NCI-H460 (cell line): ENCODE data around the gene ELL2. TPM values are rescaled to one million over a fixed set of nuclear protein-coding genes. Genes with fewer than 3 reads are reported as not detected.
"Not testable (repeated sequence)": the region's sequence is repeated elsewhere in the genome, so short reads cannot be mapped to it uniquely, and the experiment has no call there.

ENCODE experiments used
- DNase-seq: peaks from one replicate; pipeline ENCODE4 v3.0.0-alpha.2; 2016; ENCODE audit warnings: low read depth; ENCODE audit errors: extremely low read depth
- total RNA-seq: library from RNA; depleted of rRNA; stranded (reverse); fragments of >200 nt; shearing (Covaris generic); gene quantifications from 2 replicates; pipeline ENCODE4 v1.2.3, GENCODE V29; 2014

The ELL2 gene
- total RNA-seq, 1 experiment from 2014 or later, result 92.3 TPM

DNA sequence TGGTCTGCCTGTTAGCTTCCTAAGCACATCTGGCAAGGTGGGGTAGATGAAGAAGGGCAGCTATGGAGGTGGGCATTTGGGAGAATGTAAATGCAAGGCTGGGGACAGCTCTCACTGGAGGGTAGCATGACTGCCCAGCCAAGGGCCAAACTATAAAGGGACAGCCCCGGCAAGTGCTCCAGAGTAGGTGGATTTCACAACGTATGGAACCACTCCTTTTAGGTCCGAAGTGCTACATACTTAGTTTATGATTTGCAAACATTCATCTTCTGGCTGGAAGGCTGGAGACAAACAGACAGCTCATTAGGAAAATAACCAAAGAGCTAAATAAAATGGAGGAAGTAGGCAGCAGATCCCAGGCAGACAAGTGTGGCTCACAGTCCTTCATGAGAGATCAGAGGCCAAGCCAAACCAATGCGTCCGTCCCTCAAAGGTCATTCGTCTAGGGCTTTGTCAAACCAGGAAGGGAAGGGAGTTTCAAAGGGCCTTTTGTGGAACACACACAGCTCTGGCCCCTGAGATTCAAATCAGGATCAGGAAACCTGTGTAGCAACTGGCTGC, 96.6 kb downstream of the ELL2 start:
- peak; percentile 92 for DNase-seq

DNA sequence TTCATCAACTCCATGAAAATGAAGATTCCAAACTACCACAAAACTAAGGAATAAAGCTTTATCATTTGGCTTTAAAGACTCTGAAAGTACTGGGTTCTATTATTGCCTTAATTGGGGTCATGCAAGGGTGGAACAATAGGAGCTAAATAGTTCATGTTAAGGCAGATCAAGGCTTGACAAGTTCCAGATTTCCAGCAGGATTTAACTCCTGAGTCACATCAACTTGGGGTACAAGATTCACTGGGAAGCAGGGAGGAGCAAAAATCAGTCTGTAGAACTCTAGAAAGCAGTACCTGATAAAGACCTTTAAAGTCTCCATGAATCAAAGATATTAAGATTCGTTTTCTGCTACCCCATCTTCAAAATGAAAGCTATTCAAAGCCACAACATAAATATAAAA, 97.2 kb downstream of the ELL2 start:
- no peak for DNase-seq

DNA sequence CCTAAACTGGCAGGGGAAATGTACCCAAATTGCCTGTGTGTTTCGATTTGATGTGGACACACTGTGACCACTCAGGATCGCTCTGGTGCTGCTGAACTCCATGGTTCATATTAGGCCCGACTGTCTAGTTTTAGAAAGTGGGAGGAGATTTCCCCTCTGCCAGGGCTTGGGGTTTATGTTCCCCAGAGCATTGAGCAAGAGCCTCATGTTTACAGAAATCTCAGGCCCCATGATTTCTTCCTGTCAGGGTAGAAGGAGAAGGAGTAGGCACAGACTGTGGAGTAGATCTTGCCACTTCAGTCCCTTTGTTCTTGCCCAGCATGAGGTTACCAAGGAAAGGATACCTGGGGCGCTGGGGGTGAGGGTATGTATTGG, 98.3 kb downstream of the ELL2 start:
- DNase-seq, result peak; percentile 86

DNA sequence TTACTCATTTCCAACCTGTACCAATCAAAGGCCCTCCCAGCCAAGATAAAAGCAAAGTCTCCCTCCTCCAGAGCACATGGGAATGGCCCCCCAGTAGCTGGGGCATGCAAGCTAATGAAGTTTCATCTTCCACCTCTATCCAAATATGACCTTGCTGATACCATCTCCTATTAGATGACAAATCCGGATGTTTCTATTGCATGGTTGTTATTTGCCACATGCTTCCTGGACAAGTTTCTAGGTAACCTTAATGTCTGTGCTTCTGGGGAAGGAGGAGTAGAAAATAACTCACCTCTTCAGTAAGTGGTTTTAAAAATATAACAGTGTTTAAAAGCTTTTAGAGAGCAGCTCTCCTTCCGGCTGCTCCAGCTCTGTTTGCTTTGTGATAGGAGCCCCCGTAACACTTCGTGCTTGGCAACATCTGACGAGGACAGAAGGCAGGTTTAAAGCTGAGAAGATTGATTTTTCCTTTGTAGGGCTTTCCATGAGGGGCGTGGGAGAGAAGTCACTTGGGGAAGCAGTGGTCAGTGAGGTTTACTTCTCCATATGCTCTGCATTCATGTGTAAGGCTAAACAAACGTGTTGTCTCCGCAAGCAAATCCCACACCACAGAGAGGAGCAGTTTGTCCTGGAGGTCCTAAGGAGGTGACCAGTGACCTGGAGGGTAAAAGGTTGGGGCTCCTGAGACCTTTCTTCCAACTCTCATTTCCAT, 98.8 kb downstream of the ELL2 start:
- DNase-seq, result peak; percentile 80

DNA sequence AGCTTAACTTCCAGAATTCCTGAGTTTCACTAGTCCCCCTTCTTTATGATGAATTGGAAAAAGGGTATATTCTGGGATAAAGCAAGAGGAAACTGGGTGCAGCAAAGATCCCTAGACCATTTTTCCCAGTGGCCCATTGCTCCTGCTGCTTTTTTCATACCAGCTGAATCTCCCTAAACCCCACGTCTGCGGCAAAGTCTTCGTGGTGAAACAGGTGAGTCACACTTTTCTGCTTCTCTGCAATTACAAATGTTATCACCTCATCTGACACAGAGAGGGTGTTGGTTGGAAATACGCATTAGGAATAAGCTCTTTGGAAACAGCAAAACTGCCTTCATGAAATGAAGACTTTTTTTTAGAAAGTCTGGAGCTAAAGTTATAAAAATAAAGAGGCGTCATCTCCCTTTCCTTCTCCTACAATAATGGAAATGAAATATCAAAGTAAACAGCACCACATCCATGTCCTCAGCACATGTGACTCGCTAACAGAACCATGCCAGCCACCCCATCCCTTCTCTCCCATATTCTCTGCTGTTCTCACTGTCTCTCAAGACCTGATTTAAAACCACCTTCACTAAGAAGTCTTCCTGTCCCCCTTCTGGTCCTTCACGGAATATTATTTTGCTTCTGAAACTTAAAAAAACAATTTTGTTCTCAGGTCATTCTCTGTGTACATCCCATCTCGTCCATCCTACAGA, 99.6 kb downstream of the ELL2 start:
- DNase-seq, result peak; percentile 73

DNA sequence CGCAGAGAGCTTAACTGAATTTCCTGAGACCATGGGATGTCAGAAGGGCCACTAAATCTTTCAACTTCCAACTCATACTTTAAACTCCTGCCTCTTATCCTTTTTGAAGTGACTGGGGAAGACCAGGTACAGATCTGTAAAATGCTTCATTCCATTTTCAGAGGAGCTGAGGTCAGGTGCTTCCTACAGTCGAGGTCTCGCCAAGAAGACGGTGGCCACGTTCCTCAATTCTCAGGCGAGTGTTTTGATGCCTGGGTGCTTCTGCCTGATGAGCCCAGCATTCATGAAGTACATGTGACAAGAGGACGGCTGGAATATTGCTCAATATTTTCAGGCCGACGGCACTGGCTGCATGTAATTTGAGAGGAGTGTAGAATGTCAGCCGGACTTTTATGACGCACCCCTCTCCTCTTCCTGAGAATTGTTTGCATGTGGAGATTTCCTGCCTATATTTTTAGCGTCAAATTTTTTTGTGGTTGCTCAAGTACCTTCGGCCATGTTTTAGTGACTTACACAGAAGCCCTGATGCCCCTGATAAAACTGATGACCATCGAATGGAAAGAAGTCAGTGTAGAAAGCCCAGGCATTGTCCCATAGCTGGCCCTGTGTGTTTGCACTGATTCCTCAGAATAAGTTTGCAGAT, 100.3 kb downstream of the ELL2 start:
- peak; percentile 99 for DNase-seq

DNA sequence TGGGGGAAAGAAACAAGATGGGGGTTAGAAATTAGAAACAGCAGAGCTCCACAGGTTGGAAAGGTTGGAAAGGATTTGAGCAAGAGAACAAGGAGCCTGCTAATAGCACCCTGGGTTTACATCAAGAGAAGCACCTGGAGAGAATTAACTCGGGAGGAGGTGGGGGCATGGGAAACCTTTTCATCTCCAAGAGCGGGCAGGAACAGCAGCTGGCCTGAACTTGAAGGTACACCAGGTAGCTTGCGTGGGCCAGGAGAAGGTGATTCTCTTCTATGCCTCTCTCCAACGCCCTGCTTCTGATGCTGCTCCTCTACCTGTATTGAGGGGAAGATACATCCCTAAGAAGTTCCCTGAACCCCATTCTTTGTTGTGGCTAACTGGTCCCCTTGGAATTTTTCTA, 102.0 kb downstream of the ELL2 start:
- DNase-seq, result no peak

DNA sequence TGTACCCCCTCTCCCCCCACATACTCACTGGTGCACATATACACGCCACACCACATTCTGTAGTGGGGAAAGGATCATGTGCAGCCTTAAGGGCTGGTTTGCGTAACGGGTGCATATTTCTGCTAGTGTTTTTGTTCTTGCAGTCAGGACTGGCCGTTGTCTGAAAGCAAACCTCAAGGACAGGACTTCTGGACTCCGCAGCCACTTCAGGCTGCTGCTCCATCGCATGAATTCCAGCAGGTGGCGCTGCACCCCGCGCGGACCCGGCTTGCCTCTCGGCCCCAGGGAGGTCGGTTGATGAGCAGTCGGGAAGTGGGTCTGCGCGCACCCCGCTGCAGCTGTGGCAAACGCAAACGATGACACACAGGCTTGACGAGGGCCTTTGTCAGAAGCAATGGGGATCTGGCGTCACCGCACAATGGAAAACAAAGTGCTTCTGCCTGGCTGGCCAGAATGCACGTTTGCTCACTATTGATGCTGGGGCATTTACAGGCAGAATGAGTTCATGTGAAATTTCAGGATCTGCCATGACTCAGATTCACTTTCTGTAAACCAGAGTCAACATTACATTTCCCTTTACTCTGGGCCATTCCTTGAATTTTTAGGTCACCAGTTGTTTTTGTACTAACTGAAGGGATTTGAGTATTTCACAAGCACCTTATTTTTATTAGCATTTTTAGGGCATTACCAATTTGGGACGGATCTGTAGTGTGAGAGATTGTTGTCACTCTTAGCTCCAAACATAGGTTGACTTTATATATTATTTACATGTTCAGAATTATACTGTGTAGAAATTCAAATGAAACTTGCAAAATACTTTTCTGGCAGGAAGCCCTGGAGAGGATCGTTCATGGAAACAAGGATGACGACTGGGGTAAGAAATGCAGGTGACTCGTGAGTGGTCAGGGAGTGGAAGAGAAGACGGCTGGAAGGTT, 102.7 kb downstream of the ELL2 start:
- peak; percentile 100 for DNase-seq

DNA sequence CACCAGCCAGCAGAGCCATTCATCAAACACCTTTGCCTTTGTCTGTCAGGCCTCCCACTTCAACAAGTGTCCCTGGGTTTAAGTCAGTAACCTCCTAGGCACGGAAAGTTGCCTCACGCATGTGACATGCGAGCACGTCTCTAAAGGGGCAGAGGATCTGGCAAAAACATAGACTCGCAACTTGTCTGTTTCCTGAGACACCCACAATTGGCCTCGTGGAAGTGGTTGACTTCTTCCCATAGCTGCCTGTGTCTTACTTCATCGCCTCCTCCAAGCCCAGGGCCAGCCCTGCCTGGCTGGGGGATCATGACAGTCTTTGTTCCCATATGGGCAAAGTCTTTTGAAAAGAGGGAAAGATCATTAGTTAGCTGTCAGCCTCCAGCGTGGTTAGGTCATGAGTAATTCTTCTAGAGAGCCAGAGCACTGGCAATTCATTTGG, 103.6 kb downstream of the ELL2 start:
- no peak for DNase-seq

DNA sequence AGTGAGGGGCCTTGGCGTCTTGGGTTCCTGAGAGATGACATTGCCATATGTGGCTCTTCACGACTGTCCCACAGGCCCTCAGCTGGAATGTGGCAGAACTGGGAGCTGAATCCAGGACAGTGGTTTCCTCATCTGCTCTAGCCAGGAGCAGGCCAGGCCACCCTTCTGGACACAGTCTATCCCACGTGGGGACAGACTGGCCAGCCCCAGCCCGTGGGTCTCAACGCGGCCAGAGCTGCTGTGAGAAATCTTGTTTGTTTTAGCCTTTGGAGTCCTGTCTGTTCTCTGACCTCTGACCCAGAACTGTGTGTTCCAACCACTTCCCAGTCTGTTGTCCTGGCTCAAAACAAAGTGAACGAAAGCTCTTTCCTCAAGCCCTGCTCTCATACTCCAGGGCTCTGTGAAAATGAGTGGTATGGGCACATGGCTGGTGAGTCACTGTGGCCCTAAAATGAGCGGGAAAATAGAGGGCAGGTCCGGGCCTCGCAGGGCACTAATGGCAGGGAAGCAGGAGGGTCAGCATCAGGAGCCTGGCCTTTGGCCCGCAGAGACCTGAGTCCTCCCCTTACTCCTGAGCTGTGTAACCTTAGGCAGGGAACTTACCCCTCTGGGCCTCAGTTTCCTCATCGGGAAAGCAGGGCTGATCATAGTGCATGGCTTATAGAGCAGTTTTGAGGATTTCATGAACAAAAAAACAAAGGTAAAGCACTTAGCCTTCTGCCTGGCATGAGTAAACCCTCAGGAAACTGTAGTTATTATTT, 104.3 kb downstream of the ELL2 start:
- DNase-seq, result no peak

DNA sequence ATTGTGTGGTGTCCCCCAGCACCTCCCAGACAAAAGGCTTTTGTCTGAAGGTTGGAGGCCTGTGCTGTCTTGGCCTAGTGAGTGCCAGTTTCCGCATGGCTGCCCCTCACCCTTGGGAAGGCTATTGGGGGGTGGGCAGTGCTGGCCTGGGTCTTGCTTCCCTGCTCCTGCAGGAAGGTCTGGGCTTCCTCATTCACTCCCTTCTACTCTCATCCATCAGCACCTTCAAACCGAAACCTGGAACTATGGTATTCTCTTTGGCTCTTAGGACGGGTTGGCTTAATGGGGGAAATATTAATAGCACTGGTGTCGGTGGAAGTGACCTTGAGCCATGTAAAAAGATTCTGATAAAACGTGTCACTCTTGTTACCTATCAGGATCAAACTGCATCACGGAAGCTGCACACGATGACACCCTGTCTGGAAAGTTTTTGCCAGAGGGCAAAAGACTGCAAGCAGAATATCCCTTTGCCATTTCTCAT, 105.1 kb downstream of the ELL2 start:
- DNase-seq, result no peak

DNA sequence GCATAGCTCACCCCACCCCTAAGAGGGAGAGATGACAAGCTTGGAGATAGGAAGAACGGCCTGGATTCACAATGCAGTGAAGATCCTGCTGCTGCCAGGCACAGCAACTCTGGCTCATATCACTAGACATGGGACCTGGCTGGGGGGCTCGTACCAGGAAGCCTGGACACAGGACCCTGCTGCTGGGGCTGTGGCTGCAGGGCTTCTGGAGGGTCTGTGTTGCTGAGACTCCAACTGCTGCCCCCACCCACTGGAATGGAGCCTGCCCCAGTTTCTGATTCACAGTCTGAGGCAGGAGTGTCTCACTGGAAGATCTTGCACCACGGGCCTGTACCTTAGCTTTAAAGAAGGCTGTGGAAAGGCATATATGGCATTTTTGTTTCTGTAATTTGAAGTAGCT, 108.2 kb downstream of the ELL2 start:
- DNase-seq, result no peak

DNA sequence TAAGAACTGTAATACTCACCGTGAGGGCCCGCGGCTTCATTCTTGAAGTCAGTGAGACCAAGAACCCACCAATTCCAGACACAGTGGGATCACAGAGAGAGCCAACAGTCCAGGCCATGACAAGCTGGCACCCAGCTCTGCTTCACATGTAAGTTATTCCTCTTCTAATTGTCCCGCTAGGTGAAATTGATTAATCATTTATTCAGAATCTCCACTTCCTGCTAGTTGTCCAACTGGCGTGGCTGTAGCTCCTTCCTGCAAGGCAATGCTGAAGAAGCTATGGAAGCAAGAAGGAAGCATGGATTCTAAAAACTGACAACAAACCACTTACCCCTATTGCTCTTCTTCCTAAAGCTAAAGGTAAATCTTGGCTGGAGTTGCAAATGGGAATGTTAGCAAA, 109.1 kb downstream of the ELL2 start:
- DNase-seq, result no peak

DNA sequence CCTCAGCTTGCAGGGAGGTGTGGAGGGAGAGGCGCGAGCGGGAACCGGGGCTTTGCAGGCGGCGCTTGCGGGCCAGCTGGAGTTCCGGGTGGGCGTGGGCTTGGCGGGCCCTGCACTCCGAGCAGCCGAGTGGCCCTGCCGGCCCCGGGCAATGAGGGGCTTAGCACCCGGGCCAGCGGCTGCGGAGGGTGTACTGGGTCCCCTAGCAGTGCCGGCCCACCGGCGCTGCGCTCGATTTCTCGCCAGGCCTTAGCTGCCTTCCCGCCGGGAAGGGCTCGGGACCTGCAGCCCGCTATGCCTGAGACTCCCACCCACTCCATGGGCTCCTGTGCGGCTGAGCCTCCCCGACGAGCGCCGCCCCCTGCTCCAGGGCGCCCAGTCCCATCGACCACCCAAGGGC, 110.5 kb downstream of the ELL2 start:
- not testable (repeated sequence) for DNase-seq

DNA sequence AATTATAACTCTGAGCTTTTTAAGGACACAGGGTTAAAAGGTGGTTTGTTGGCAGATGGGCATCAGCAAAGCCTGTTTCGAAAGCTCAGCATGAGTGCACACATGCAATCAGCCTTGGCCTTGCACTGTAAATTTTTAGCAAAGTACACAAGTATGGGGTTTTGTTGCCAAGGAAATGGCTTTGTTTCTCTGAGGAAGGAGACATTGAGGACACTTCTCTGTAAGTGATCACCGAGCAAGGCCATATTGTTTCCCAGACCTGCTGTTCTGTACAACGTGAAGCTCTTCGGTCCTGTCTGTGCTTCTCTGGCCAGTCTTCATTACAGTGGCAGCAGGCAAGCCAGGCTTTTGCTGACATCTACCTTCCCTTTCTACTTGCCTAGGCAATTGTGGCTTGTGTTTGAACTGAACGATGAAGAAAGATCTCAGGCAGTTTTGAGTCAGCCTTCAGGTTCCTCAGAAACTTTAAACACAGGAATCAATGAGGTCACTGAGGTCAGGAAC, 111.2 kb downstream of the ELL2 start:
- no peak for DNase-seq

DNA sequence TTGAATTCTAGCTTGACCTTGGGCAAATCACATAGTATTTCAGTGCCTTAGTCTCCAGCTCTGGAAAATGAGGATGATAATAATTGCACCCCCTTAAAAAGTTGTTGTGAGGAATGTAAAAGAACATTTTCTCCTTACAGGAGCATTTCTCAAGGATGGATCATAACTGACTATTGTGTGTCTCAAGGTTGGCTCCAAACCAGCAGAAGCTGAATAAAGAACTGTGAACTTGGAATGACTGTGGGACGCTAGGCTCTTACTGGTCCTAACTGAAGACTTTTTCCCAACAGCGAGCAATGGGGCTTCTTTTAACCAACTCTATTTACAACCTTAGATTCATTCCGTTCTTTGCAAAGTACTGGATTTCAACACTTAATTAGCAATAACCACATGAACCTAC, 113.0 kb downstream of the ELL2 start:
- DNase-seq, result no peak

DNA sequence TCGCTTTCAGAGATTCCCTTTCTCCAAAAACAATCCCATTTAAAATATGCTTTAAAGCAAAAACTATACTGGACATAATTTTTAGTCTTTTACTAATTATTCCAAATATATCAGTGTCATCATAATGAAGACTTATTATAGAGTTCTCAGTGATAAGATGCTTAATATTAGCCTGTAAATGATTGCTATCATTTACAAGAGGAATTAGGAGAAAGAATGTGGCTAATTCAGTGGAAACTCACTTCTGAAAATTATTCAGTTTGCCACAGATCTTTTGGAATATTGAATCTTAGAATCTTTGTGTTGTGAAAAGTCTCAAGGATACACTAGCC, 114.4 kb downstream of the ELL2 start:
- DNase-seq, result no peak

DNA sequence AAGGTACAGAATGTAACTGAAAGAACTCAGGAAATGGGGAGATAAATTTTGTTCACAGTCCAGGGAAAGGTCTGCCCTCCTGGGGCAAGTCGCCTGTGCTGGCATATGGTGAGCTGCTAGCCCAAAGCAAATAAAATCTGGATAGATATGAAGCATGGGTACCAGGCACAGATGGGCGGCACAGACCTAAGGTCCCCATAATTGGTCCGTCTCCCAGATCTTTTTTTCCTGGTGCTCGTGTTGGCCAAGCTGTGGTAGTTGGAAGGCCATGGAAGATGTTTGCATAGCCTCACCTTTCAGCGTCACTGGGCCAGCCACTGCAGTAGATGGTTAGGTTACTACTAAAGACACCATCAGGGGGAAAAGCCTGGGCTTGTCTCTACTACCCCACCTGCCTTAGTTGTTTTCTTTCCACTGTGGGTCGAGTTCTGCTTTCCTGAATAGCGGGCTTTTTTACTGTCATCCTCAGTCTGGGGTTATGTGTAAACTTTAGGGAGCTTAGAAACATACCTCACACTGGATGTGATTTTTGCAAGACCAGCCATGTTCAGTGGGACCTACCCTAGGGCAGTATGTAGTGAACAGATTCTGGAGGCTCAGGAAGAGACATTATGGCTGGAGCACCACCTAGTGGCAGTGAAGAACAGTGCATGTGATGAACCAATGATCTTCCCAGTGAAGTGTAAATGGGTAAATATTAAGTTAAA, 114.9 kb downstream of the ELL2 start:
- no peak for DNase-seq

DNA sequence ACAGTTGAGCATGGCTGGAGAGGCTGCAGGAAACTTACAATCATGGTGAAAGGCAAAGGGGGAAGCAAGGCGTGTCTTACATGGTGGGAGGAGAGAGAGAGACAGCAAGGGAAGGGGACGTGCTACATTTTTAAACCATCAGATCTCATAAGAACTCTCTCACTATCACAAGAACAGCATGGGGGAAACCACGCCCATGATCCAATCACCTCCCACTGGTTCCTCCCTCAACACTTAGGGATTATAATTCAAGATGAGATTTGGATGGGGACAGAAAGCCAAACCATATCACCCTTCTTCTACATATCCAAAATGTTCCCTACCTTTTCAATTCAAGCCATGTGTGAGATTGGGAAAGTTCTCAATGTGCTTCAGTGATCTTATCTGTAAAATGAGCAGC, 116.3 kb downstream of the ELL2 start:
- DNase-seq, result no peak
